Measurements from ENCODE around the gene KCNG3. TPM values are rescaled to one million over a fixed set of nuclear protein-coding genes. Genes with fewer than 3 reads are reported as not detected.
"Not testable (repeated sequence)": the region's sequence is repeated elsewhere in the genome, so short reads cannot be mapped to it uniquely, and the experiment has no call there.

Gene KCNG3
- total and polyA plus RNA-seq, 2 donors from 2014 or later, result 0.19 to 0.88 TPM

- peak in 3 of 5 donors; percentile 53 to 78 (median 71) for DNase-seq
- no peak overlapping the region for H3K27ac ChIP-seq (ENCODE audit: low read depth in 2 of 2, low read length in 2 of 2)
- no peak for TF ChIP-seq CTCF (IDR thresholded peaks at IDR 0.05; ENCODE audit: borderline replicate concordance, extremely low read depth, insufficient read depth)
- no peaks in the 10 kb centered on the region for H3K27me3 ChIP-seq (ENCODE audit: control insufficient read depth, insufficient read depth, low read length)
- no peak overlapping the region for H3K4me3 ChIP-seq (ENCODE audit: low read length in 3 of 3)
- H3K36me3 ChIP-seq (ENCODE audit: control insufficient read depth in 2 of 3, insufficient read depth in 3 of 3, low read length in 3 of 3), result no peaks in the 10 kb centered on the region
- no peaks in the 10 kb centered on the region for H3K4me1 ChIP-seq (ENCODE audit: control insufficient read depth in 2 of 3, insufficient read depth in 2 of 3, low read depth in 1 of 3, low read length in 3 of 3)
- H3K9me3 ChIP-seq (ENCODE audit: control insufficient read depth in 2 of 3, insufficient read depth in 1 of 3, low read length in 3 of 3), result no peaks in the 10 kb centered on the region
- no peak for FAIRE-seq
- H3K9ac ChIP-seq (ENCODE audit: low read length in 3 of 3), result no peak overlapping the region
- intact Hi-C loops (cut with DNase I), result no loop called here
These were observed 89.1 kb downstream of the KCNG3 start for GRCh38 chr2:42404676-42405075.

- no peak for TF ChIP-seq CTCF (IDR thresholded peaks at IDR 0.05; ENCODE audit: borderline replicate concordance, extremely low read depth, insufficient read depth)
- Histone ChIP-seq H3K36me3 (ENCODE audit: control insufficient read depth in 2 of 3, insufficient read depth in 3 of 3, low read length in 3 of 3) (no peaks in the 10 kb centered on the region), H3K4me3 (ENCODE audit: low read length in 3 of 3) (no peak overlapping the region), H3K27ac (ENCODE audit: low read depth in 2 of 2, low read length in 2 of 2) (no peak overlapping the region), H3K9ac (ENCODE audit: low read length in 3 of 3) (no peak overlapping the region), H3K9me3 (ENCODE audit: control insufficient read depth in 2 of 3, insufficient read depth in 1 of 3, low read length in 3 of 3) (no peaks in the 10 kb centered on the region), H3K4me1 (ENCODE audit: control insufficient read depth in 2 of 3, insufficient read depth in 2 of 3, low read depth in 1 of 3, low read length in 3 of 3) (no peaks in the 10 kb centered on the region), H3K27me3 (ENCODE audit: control insufficient read depth, insufficient read depth, low read length) (no peaks in the 10 kb centered on the region)
- DNase-seq, result no peak
- intact Hi-C loops (cut with DNase I), result no loop called here
- FAIRE-seq, result no peak
These were observed 92.0 kb downstream of the KCNG3 start for GRCh38 chr2:42401773-42402172.

GRCh38 chr2:42398052-42398451 is 95.7 kb downstream of the KCNG3 start:
- FAIRE-seq; intact Hi-C loops (cut with DNase I); H3K36me3 ChIP-seq (ENCODE audit: control insufficient read depth in 2 of 3, insufficient read depth in 3 of 3, low read length in 3 of 3): not testable (repeated sequence)

GRCh38 chr2:42393320-42393719 is 100.5 kb downstream of the KCNG3 start:
- H3K27me3 ChIP-seq (ENCODE audit: control insufficient read depth, insufficient read depth, low read length); H3K4me3 ChIP-seq (ENCODE audit: low read length in 3 of 3); FAIRE-seq; DNase-seq; H3K36me3 ChIP-seq (ENCODE audit: control insufficient read depth in 2 of 3, insufficient read depth in 3 of 3, low read length in 3 of 3); H3K27ac ChIP-seq (ENCODE audit: low read depth in 2 of 2, low read length in 2 of 2); H3K4me1 ChIP-seq (ENCODE audit: control insufficient read depth in 2 of 3, insufficient read depth in 2 of 3, low read depth in 1 of 3, low read length in 3 of 3); intact Hi-C loops (cut with DNase I); H3K9me3 ChIP-seq (ENCODE audit: control insufficient read depth in 2 of 3, insufficient read depth in 1 of 3, low read length in 3 of 3); H3K9ac ChIP-seq (ENCODE audit: low read length in 3 of 3): not testable (repeated sequence)

More at GRCh38 chr2:42398052-42398451, 95.7 kb downstream of the KCNG3 start:
- H3K4me1 ChIP-seq (ENCODE audit: control insufficient read depth in 2 of 3, insufficient read depth in 2 of 3, low read depth in 1 of 3, low read length in 3 of 3); H3K27me3 ChIP-seq (ENCODE audit: control insufficient read depth, insufficient read depth, low read length); H3K9ac ChIP-seq (ENCODE audit: low read length in 3 of 3); H3K27ac ChIP-seq (ENCODE audit: low read depth in 2 of 2, low read length in 2 of 2); H3K9me3 ChIP-seq (ENCODE audit: control insufficient read depth in 2 of 3, insufficient read depth in 1 of 3, low read length in 3 of 3); H3K4me3 ChIP-seq (ENCODE audit: low read length in 3 of 3); DNase-seq: not testable (repeated sequence)

GRCh38 chr2:42392191-42392590 is 101.6 kb downstream of the KCNG3 start:
- no peaks in the 10 kb centered on the region for H3K36me3 ChIP-seq (ENCODE audit: control insufficient read depth in 2 of 3, insufficient read depth in 3 of 3, low read length in 3 of 3)
- H3K4me3 ChIP-seq (ENCODE audit: low read length in 3 of 3), result no peak overlapping the region
- no peak for TF ChIP-seq CTCF (IDR thresholded peaks at IDR 0.05; ENCODE audit: borderline replicate concordance, extremely low read depth, insufficient read depth)
- intact Hi-C loops (cut with DNase I), result no loop called here
- peak in 1 of 5 donors; percentile 8 for DNase-seq
- no peak overlapping the region for H3K9ac ChIP-seq (ENCODE audit: low read length in 3 of 3)
- no peaks in the 10 kb centered on the region for H3K27me3 ChIP-seq (ENCODE audit: control insufficient read depth, insufficient read depth, low read length)
- no peak for FAIRE-seq
- H3K4me1 ChIP-seq (ENCODE audit: control insufficient read depth in 2 of 3, insufficient read depth in 2 of 3, low read depth in 1 of 3, low read length in 3 of 3), result no peaks in the 10 kb centered on the region
- no peak overlapping the region for H3K27ac ChIP-seq (ENCODE audit: low read depth in 2 of 2, low read length in 2 of 2)
- no peaks in the 10 kb centered on the region for H3K9me3 ChIP-seq (ENCODE audit: control insufficient read depth in 2 of 3, insufficient read depth in 1 of 3, low read length in 3 of 3)

Data from kidney (tissue), 14 donors.